ENCODE data around the gene RPS6KA4. TPM values are rescaled to one million over a fixed set of nuclear protein-coding genes. Genes with fewer than 3 reads are reported as not detected.

Gene RPS6KA4
- total RNA-seq, 2 experiments from 2014 or later: 7.3 to 9.2 TPM

- no peaks in the 10 kb centered on the region for H3K36me3 ChIP-seq (ENCODE audit: insufficient read depth, low read length)
- no peaks in the 10 kb centered on the region for H3K9me3 Mint-ChIP-seq
- DNase-seq (no peak), ATAC-seq (ENCODE audit: poor library complexity) (no peak)
- peaks cover 0 to 3% of the 10 kb centered on the region in 2 experiments for H3K27me3 ChIP-seq (ENCODE audit: control insufficient read depth in 1 of 2, insufficient read depth in 2 of 2, low read length in 2 of 2)
- H3K27ac Mint-ChIP-seq: no peak overlapping the region
- ChIA-PET CTCF (no interaction called here), POLR2A (no interaction called here)
- H3K4me1 ChIP-seq (ENCODE audit: insufficient read depth, low read length): peaks cover 19% of the 10 kb centered on the region
- TF ChIP-seq CTCF (IDR thresholded peaks at IDR 0.05): no peak
- H3K36me3 Mint-ChIP-seq (ENCODE audit: low read depth): no peaks in the 10 kb centered on the region
- H3K4me3 Mint-ChIP-seq: no peak overlapping the region
- peaks cover 3% of the 10 kb centered on the region for H3K27me3 Mint-ChIP-seq
- no peak overlapping the region for H3K27ac ChIP-seq (ENCODE audit: low read depth in 1 of 2, low read length in 2 of 2)
- no peak overlapping the region for H3K4me3 ChIP-seq (ENCODE audit: low read length)
- no peaks in the 10 kb centered on the region for H3K9me3 ChIP-seq (ENCODE audit: control insufficient read depth in 1 of 2, insufficient read depth in 1 of 2, low read length in 2 of 2)
- no peaks in the 10 kb centered on the region for H3K4me1 Mint-ChIP-seq (ENCODE audit: low read depth)
- intact Hi-C loops (cut with DNase I, micrococcal nuclease): no loop called here
Measured at GRCh38 chr11:64382586-64382985, 23.6 kb downstream of the RPS6KA4 start.

GRCh38 chr11:64383580-64383979, 24.6 kb downstream of the RPS6KA4 start:
- H3K4me1 Mint-ChIP-seq (ENCODE audit: low read depth): no peaks in the 10 kb centered on the region
- peaks cover 19% of the 10 kb centered on the region for H3K4me1 ChIP-seq (ENCODE audit: insufficient read depth, low read length)
- no peak overlapping the region for H3K4me3 Mint-ChIP-seq
- POLR2A ChIA-PET: no interaction called here
- no peak overlapping the region for H3K27ac Mint-ChIP-seq
- H3K9me3 Mint-ChIP-seq: no peaks in the 10 kb centered on the region
- ATAC-seq (ENCODE audit: poor library complexity) (no peak), DNase-seq (no peak)
- peaks cover 0 to 3% of the 10 kb centered on the region in 2 experiments for H3K27me3 ChIP-seq (ENCODE audit: control insufficient read depth in 1 of 2, insufficient read depth in 2 of 2, low read length in 2 of 2)
- peaks cover 0 to 4% of the 10 kb centered on the region in 2 experiments for H3K9me3 ChIP-seq (ENCODE audit: control insufficient read depth in 1 of 2, insufficient read depth in 1 of 2, low read length in 2 of 2)
- no peak overlapping the region for H3K27ac ChIP-seq (ENCODE audit: low read depth in 1 of 2, low read length in 2 of 2)
- intact Hi-C loops (cut with DNase I, micrococcal nuclease): no loop called here
- CTCF ChIA-PET: no interaction called here
- no peaks in the 10 kb centered on the region for H3K36me3 Mint-ChIP-seq (ENCODE audit: low read depth)
- H3K4me3 ChIP-seq (ENCODE audit: low read length): no peak overlapping the region
- H3K27me3 Mint-ChIP-seq: peaks cover 3% of the 10 kb centered on the region
- no peak for TF ChIP-seq CTCF (IDR thresholded peaks at IDR 0.05)
- H3K36me3 ChIP-seq (ENCODE audit: insufficient read depth, low read length): no peaks in the 10 kb centered on the region

- H3K27me3 Mint-ChIP-seq: peaks cover 3% of the 10 kb centered on the region
- TF ChIP-seq CTCF (IDR thresholded peaks at IDR 0.05): no peak
- H3K4me3 Mint-ChIP-seq: no peak overlapping the region
- no peak for ATAC-seq (ENCODE audit: poor library complexity)
- no peaks in the 10 kb centered on the region for H3K4me1 Mint-ChIP-seq (ENCODE audit: low read depth)
- H3K36me3 ChIP-seq (ENCODE audit: insufficient read depth, low read length): no peaks in the 10 kb centered on the region
- H3K27ac ChIP-seq (ENCODE audit: low read depth in 1 of 2, low read length in 2 of 2): no peak overlapping the region
- H3K4me1 ChIP-seq (ENCODE audit: insufficient read depth, low read length): peaks cover 19% of the 10 kb centered on the region
- no peaks in the 10 kb centered on the region for H3K36me3 Mint-ChIP-seq (ENCODE audit: low read depth)
- intact Hi-C loops (cut with DNase I, micrococcal nuclease): no loop called here
- no peak for DNase-seq
- H3K4me3 ChIP-seq (ENCODE audit: low read length): no peak overlapping the region
- no peak overlapping the region for H3K27ac Mint-ChIP-seq
- H3K27me3 ChIP-seq (ENCODE audit: control insufficient read depth in 1 of 2, insufficient read depth in 2 of 2, low read length in 2 of 2): peaks cover 0 to 3% of the 10 kb centered on the region in 2 experiments
- no peaks in the 10 kb centered on the region for H3K9me3 Mint-ChIP-seq
- POLR2A ChIA-PET: no interaction called here
- peaks cover 0 to 5% of the 10 kb centered on the region in 2 experiments for H3K9me3 ChIP-seq (ENCODE audit: control insufficient read depth in 1 of 2, insufficient read depth in 1 of 2, low read length in 2 of 2)
- CTCF ChIA-PET: no interaction called here
Measured at GRCh38 chr11:64384028-64384737, 25.2 kb downstream of the RPS6KA4 start.
